SH-SY5Y (cell line): ENCODE measurements around the gene MIGA1.

Source experiments
- GATA2 ChIP-seq: IDR thresholded peaks from 2 replicates; pipeline ENCODE4 v1.6.1; 2011; ENCODE audit warnings: mild to moderate bottlenecking, low read depth, low read length
- GATA3 ChIP-seq: IDR thresholded peaks from 2 replicates; pipeline ENCODE4 v1.6.1; 2011; ENCODE audit warnings: low read depth, mild to moderate bottlenecking, low read length, moderate library complexity

MIGA1 gene

DNA sequence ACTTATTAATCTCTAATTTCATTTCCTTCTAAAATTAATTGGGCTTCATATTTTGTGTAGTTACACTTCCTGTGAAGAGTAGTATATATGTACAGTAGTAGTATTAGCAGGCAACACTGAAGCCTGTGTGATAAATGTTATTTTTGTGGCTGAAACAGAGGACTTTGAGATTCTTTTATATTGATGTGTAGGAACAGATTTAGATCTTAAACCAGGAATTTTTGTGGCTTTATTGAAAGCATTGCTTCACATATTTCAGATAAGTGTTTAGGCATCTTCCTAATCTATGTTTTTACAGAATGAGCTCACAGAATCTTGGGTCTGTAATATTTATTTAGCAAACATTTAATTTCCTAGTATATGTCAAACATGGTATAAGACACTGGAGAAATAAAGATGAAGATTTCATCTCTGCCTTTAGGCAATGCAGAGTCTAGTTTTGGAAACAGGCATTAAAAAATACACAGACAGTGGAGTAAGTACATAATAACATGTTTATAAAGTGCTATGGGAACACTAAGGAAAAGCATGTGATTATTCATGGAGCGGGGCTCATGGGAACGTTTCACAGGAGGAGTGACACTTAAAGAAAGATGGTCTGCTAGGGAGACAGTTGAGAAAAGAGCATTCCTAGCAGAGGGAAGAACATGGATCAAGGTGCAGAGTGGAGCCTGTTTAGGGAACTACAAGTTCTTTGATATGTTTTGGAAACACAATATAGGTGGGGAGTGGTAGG, 52.7 kb downstream of the MIGA1 start:
- no peak for TF ChIP-seq GATA3
- no peak for TF ChIP-seq GATA2

DNA sequence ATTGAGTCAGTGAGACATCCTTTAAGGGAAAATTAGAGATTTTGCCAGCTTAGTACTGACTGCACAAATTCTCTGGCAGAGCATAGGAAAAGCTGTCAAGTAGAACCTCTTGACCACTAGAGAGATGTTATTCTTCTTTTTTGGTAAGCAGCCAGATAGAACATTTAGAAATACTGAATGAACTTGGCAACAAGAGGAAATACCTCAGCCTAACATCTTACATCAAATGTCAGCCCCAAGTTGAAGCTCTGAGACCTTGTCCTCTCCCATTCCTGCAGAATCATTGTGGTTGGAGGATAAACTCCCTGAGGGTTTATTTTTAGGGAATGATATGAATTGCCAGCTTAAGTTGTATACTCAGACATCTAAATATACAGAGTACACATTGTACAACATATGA, 53.5 kb downstream of the MIGA1 start:
- TF ChIP-seq GATA2 (no peak), GATA3 (no peak)

DNA sequence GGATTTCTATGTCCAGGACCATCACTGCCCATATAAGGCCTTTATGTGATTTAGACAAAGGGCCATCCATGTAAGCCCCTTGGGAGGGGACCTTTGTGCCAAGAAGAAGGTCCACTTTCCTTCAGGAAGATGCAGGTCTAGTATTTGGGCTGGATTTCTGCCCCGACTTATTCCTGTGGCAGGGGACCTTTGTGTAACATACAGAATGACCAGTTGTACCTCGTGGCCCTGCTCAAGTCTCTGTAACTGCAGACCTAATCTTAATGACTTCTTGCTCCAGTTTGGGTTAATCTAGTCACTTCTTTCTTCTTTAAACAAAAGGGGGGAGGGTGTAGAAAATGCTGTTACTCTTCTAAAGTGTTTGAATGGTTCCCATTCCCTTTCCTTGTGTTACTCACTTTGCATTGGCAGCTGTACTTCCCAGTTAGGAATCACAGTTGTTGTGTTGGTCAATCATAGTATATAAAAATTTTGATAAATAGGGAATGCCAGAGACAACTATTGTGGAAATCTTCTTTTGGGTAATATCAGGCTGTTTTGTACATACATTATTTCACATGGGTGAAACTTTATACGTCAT, 54.2 kb downstream of the MIGA1 start:
- TF ChIP-seq GATA3 = no peak
- no peak for TF ChIP-seq GATA2

DNA sequence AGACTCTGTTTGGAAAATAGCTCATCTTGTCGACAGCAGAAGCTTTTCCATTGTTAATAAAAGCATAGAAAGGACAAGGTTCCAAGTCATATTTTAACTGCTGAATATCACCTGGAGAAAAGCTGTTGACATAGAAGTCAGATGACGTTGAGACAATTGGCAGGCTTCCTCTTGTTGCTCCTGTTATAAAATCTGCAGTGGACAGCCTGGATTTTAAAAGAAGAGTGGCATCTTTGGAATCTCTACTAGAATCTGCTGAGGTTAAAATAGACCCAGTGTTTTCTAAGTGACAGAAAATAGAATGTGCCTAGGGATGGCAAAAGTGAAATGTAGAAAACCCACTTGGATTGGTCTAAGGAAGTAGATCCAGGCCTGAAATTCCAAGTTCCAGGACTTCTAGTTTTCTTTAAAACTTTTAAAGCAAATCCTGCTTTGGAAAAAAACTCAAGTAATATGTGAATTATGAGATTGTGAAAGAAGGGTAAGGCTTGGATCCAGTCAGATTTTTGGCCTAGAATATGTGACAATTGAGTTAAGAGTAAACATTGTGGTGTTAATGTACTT, 55.4 kb downstream of the MIGA1 start:
- TF ChIP-seq GATA2 (no peak), GATA3 (no peak)

DNA sequence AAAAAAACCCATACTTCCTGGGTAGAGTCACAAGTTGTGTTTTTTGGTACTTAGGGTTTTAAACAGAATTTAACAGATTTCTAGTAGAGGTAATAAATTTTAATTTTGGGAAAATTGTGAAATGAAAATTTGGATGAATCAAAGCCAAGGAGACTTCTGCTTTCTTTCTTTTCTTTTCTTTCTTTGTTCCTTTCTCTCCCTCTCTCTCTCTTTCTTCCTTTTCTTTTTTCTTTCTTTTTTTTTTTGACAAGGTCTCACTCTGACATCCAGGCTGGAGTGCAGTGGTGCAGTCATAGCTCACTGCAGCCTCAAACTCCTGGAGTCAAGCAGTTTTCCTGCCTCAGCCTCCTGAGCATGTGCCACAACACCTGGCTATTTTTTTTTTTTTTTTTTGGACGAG, 62.1 kb downstream of the MIGA1 start:
- TF ChIP-seq GATA2 = no peak
- no peak for TF ChIP-seq GATA3

DNA sequence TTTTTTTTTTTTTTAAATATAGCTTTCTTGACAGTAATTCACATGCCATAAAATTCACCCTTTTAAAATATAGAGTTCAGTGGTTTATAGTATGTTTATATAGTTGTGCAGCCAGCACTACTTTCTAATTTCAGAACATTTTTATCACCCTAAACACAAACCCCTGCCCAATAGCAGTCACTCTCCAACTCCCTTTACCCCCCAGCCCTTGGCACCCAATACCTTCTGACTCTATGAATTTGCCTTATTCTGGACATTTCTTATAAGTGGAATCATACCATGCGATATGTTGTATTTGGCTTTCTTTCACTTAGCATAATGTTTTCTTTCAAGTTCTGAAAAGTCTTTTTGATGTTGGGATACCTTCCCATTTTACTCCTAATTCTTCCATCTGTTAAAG, 66.5 kb downstream of the MIGA1 start:
- no peak for TF ChIP-seq GATA2

DNA sequence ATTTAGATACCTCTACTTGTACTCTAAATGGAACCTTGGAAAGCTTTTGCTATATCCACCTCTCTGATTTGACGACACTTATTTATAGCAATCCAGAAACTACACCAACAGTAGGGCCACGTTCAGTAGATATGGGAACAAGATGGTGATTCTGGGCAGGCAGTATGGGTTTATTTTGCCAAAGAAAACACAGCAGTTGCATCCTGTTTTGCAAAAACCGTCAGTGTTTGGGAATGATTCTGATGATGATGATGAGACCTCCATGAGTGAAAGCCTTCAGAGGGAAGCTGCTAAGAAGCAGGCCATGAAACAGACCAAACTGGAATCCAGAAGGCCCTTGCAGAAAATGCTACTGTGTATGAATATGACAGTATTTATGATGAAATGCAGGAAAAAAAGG, 67.5 kb downstream of the MIGA1 start:
- no peak for TF ChIP-seq GATA2
- TF ChIP-seq GATA3 = no peak

DNA sequence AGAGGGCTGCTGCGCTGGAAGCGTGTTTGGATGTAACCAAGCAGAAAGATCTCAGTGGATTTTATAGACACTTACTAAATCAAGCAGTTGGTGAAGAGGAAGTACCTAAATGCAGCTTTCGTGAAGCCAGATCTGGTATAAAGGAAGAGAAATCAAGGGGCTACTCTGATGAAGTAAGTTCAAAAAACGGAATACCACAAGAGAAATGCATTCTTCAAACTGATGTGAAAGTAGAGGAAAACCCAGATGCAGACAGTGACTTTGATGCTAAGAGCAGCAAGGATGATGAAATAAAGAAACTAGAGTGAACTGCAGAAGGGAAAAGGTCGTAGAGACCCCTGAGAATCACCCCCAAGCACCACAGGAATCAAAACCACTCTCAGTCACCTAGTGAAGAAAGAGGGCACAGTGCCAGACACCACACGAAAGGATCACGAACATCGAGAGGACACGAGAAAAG, 68.2 kb downstream of the MIGA1 start:
- TF ChIP-seq GATA3 (no peak), GATA2 (no peak)

DNA sequence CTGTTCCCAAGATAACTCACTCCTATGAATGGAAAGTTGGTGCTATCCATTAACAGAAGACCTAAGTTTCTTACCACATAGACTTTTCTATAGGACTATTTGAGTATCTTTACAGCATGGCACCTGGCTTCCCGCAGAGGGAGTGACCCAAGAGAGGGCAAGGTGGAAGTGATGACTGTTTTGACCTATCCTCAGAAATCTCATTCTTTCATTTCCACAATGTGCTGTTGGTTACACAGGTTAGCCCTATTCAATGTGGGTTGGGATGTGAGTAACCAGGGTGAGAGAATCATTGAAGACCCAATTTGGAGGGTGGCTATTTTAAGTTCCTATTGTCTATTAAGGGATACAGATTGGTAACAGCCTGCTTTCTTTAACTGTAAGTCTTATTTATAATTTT, 70.6 kb downstream of the MIGA1 start:
- TF ChIP-seq GATA2 (no peak), GATA3 (no peak)

DNA sequence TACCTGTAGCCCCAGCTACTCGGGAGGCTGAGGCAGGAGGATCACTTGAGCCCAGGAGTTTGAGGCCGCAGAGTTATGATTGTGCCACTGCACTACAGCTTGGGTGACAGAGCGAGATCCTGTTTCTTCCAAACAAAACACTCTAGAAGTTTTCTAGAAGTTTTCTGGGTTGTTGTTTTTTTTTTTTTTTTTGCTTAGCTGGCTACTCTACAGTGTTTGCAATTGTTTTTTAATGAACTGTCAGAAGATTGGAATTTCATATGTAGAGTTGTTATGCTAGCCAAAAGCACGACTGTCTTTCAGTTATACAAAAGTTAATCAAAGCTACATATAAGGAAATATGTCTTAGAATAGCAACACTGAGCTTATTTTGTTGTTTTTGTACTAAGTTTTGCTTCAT, 78.1 kb downstream of the MIGA1 start:
- TF ChIP-seq GATA2 (no peak), GATA3 (no peak)

DNA sequence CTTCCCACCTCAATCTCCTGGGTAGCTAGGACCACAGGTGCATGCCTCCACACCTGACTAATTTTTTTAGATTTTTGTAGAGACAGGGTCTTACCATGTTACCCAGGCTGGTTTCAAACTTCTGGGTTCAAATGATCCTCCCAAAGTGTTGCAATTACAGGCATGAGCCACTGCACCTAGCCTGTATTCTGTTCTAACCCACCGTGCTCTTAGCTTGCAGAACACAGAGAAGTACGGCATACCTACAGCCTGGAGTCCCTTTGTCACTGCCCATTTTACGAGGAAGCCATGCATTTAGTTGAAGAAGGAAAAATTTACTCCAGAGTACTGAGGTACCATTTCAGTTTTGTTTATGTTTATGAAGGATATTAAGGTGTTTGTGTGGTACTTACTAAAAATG, 79.3 kb downstream of the MIGA1 start:
- no peak for TF ChIP-seq GATA3
- TF ChIP-seq GATA2 = no peak

DNA sequence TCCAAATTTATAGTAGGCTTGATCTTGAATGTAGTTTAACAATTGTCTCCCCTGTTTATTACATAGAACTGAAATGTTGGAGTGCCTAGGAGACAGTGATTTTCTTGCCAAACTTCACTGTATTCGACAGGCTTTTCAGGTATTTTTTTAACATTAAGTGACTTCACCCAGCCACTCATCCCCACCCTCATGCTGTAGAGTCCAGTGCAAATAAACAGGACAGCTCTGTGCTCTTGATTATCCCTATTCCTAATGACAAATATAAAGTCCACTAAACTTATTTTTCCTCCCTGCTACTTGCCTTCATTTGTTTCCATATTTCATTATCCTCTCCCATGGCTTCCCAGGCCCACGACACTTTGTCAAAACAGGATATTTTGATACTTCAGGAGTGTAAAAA, 79.8 kb downstream of the MIGA1 start:
- TF ChIP-seq GATA3 = no peak
- no peak for TF ChIP-seq GATA2

DNA sequence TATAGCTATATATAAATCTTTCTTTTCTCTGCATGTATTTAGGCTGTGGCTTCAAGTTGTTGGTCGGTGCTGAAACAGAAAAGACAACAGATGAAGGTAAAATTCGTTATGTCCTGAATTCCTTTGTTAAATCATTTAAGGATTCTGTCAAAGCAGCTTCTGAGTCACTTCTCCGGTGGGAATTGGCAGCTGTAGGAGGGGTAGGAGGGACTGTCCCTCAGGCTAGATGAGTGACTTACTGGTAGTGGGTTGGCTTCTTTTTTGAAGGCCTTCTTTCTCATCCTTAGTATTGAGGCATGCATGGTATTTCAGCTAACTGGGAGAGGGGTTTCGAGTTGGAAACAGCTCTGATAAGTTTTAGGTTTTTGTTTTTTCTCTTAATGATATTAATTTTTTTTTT, 86.8 kb downstream of the MIGA1 start:
- TF ChIP-seq GATA3 (no peak), GATA2 (no peak)

DNA sequence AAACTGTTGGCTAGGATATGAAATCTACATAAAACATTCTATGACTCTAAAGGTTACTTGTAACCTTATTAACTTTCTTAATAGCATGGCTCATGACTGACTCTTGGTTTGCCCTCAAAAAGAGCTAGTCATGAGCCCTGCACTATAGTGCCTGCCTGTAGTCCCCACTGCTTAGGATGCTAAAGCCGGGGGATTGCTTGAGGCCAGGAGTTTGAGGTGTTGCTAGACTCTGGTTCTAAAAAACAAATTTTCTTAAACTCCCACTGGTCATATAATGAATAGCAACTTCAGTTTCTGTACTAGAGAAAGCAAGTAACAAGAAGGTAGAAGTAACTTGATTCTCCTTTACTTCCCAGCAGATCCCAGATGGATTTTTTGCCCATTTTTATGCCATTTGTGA, 93.2 kb downstream of the MIGA1 start:
- TF ChIP-seq GATA2 = no peak
- no peak for TF ChIP-seq GATA3

DNA sequence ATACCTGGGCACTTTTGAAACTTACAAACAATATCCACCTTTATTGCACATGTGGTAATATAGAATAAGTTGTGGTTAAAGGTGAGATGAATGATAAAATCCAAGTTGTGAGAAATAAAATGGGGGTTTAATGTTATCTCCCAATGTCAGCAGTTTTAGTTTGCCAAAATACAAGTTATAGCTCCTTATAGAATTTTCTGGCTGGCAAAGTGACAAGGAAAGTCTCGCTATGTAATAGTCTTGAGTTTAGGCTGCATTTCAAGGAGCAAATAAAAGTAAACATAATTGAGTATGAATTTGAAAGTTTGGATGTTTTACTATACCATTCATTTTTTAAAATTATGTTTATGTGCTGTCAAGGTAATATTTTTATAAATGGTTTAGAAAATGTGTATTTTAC, 94.0 kb downstream of the MIGA1 start:
- TF ChIP-seq GATA3 (no peak), GATA2 (no peak)
